Loucy (cell line): ENCODE data around the gene CHRM3.

Experiments used
- CTCF ChIP-seq: fragments of 200-600 bp; sonication (generic); conservative IDR thresholded peaks from 2 replicates; pipeline ENCODE4 v1.5.1; 2014; ENCODE audit warnings: mild to moderate bottlenecking, antibody characterized with exemption, low read length
- EZH2phosphoT487 ChIP-seq: fragments of 200-600 bp; IDR thresholded peaks from 2 replicates; pipeline ENCODE4 v1.6.1; 2018; ENCODE audit warnings: antibody characterized with exemption, mild to moderate bottlenecking, moderate library complexity, borderline replicate concordance

GRCh38 chr1:239392271-239392670 lies 5.9 kb downstream of the CHRM3 start:
- no peak for TF ChIP-seq CTCF
- no peak for TF ChIP-seq EZH2phosphoT487
